Renal cortex interstitium (tissue), 11 donors: ENCODE results near the gene IDH2. TPM values are rescaled to one million over a fixed set of nuclear protein-coding genes. Genes with fewer than 3 reads are reported as not detected.

Source experiments
- DNase-seq, 11 donors: peaks; one replicate each; pipeline ENCODE4 v3.0.0-alpha.2; 2013; ENCODE audit warnings: low read depth in 9 of 11, low spot score in 4 of 11; ENCODE audit errors: extremely low read depth in 1 of 11
- polyA plus RNA-seq, 3 donors: library from polyadenylated mRNA; unstranded; fragments of 120-200 nt; gene quantifications; one replicate each; pipeline ENCODE4 v1.2.1, GENCODE V29; 2013; ENCODE audit not compliant: insufficient read length in 3 of 3

IDH2 gene
- polyA plus RNA-seq, 3 donors, result 175 to 241 (median 184) TPM

- DNase-seq, result no peak
These were observed 47.1 kb downstream of the IDH2 start for GRCh38 chr15:90055182-90055581.

GRCh38 chr15:90054618-90055097, 47.6 kb downstream of the IDH2 start:
- DNase-seq, result no peak

GRCh38 chr15:90053685-90054466, 48.4 kb downstream of the IDH2 start:
- DNase-seq, result no peak

- no peak for DNase-seq
These were observed 50.4 kb downstream of the IDH2 start for GRCh38 chr15:90051874-90052273.

- DNase-seq, result no peak
These were observed 52.3 kb downstream of the IDH2 start for GRCh38 chr15:90049666-90050604.

- no peak for DNase-seq
These were observed 53.2 kb downstream of the IDH2 start for GRCh38 chr15:90049030-90049429.

GRCh38 chr15:90047956-90048575, 54.2 kb downstream of the IDH2 start:
- no peak for DNase-seq

GRCh38 chr15:90046911-90047392, 55.3 kb downstream of the IDH2 start:
- no peak for DNase-seq

- DNase-seq, result no peak
These were observed 56.0 kb downstream of the IDH2 start for GRCh38 chr15:90046289-90046688.

GRCh38 chr15:90044916-90045371, 57.3 kb downstream of the IDH2 start:
- no peak for DNase-seq

GRCh38 chr15:90044191-90044590, 58.1 kb downstream of the IDH2 start:
- DNase-seq, result no peak

- DNase-seq, result no peak
These were observed 58.7 kb downstream of the IDH2 start for GRCh38 chr15:90043530-90044010.

- no peak for DNase-seq
These were observed 59.3 kb downstream of the IDH2 start for GRCh38 chr15:90042766-90043529.

GRCh38 chr15:90042356-90042755, 59.9 kb downstream of the IDH2 start:
- DNase-seq, result no peak

- no peak for DNase-seq
These were observed 61.6 kb downstream of the IDH2 start for GRCh38 chr15:90040618-90041017.

- DNase-seq, result no peak
These were observed 62.3 kb downstream of the IDH2 start for GRCh38 chr15:90039996-90040395.

- DNase-seq, result no peak
These were observed 63.6 kb downstream of the IDH2 start for GRCh38 chr15:90038632-90039095.

GRCh38 chr15:90037961-90038631, 64.2 kb downstream of the IDH2 start:
- DNase-seq, result no peak
